T-helper 1 cell treated with Interleukin-12 subunit alpha and Interleukin-12 subunit beta and Interleukin-4 antibody, amounts not matched to agents 30 ng/mL and 1 ng/mL, for 36 hours (primary cell): Measurements from ENCODE around the gene FAM13C. TPM values are rescaled to one million over a fixed set of nuclear protein-coding genes. Genes with fewer than 3 reads are reported as not detected.

Experiments
- intact Hi-C: fragments of 100-400 bp; cut with micrococcal nuclease; formaldehyde crosslinking; loops from one replicate; pipeline ENCODE4 v1.15.1; 2024
- total RNA-seq: library from RNA; stranded (reverse); gene quantifications from 2 replicates; pipeline ENCODE4 v1.2.3, GENCODE V29; 2022

Gene FAM13C
- total RNA-seq, 1 donor from 2014 or later: not detected

DNA sequence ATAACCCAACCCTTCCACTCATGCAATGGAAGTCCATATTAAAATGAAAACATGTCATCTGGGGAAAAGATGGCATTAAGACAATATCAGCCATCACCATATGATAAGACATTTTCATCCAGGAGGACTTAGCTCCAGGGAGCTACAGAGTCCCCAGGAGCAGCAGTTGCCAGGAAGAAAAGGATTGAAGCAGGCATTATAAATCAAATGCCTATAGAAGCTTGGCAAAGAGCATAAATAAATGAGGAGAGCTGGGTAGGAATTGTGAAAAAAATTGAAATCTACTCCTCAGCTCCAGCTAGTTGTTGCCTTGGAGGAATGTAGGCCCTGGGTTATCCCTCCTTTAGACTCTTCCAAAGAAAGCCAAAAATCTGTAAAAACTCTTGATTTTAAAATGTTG lies 42.5 kb downstream of the FAM13C start:
- intact Hi-C loops: no loop called here

DNA sequence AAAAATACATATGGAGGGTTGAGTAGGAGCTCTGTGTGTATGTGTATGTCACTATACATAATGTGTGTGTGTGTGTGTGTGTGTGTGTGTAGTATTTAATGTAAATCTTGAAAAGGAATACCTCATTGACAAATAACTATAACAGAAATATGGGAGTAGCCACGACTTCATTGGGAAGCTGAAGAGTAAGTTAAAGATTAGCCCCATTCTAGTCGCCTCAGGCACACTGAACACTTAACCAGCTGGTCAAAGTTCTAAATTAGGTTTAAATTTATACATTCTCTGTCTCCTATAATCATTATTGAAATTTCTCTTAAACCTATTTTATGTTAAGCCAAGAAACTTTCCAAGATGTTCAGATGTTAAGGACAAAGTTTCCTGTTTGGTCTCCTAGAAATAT lies 45.3 kb downstream of the FAM13C start:
- intact Hi-C loops: no loop called here

- intact Hi-C loops: no loop called here
Measured at GRCh38 chr10:59315465-59315864, 46.9 kb downstream of the FAM13C start.

GRCh38 chr10:59314268-59314667 lies 48.1 kb downstream of the FAM13C start:
- intact Hi-C loops: no loop called here

DNA sequence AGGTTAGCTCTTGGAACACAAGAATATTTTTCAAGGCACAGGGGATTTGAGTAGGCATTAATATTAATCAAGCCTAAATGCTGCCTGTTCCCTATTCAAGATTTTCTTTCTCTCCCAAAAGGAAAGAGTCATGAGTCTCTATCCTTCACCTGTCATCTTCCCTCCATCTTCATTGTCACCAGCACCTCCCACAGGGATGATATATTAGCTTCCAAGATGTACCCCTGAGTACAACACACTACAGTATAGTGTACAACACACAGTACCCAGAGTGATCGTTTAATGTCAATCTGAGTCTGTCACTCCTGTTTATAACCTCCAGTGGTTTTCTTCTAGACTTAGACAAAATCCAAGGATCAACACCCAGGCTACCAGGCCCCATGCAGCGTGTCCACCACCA lies 50.1 kb downstream of the FAM13C start:
- intact Hi-C loops: no loop called here

- intact Hi-C loops: no loop called here
Measured at GRCh38 chr10:59311025-59311424, 51.3 kb downstream of the FAM13C start.

GRCh38 chr10:59310324-59310914 lies 51.9 kb downstream of the FAM13C start:
- intact Hi-C loops: no loop called here

DNA sequence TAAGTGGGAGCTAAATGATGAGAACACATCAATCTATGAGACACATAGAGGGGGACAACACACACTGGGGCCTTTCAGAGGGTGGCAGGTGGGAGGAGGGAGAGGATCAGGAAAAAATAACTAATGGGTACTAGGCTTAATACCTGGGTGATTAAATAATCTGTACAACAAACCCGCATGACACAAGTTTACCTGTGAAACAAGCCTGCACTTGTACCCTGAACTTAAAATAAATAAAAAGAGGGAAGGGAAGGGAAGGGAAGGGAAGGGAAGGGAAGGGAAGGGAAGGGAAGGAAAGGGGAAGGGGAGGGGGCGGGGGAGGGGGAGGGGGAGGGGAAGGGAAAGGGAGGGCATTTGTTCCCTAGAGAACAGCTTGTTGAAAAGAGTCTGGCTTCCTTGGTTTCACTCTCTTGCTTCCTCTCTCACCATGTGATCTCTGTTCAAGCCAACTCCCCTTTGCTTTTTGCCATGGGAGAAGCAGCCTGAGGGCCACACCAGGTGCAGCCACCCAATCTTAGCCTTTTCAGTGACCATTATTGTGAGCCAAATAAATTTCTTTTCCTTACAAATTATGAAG lies 57.7 kb downstream of the FAM13C start:
- intact Hi-C loops: no loop called here

- intact Hi-C loops: no loop called here
Measured at GRCh38 chr10:59303018-59303417, 59.3 kb downstream of the FAM13C start.

GRCh38 chr10:59302381-59302780 lies 60.0 kb downstream of the FAM13C start:
- intact Hi-C loops: no loop called here

DNA sequence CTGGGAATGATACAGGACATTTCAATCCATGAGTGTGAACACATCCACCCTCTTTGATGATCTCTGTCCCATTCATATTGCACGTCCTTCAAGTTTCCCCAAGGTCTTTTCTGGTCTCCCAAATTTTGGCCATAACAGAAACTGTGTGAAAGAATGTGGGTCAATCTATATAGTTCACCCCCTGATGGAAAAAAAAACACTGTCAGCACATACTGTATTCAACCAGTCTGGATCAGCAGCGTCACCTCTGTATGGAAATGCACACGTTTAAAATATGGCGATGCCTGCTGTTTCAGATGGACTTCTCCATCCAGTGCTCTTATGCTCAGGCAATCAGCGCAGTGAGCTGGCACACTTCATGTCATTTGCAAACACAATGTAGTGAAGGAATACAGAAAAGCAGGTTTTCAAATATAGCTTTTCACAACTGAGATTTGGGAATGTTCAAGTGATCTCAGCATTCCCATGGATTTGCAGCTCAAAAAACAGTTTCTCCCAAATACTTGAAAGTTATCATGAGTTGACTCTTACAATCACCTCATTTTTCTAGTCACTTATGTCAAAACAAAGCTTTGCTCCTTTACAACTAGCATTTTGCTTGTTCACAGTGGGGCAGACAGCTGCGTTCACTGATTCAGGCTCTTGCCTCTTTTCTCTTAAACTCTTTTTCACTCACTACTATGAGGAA lies 61.1 kb downstream of the FAM13C start:
- intact Hi-C loops: no loop called here

DNA sequence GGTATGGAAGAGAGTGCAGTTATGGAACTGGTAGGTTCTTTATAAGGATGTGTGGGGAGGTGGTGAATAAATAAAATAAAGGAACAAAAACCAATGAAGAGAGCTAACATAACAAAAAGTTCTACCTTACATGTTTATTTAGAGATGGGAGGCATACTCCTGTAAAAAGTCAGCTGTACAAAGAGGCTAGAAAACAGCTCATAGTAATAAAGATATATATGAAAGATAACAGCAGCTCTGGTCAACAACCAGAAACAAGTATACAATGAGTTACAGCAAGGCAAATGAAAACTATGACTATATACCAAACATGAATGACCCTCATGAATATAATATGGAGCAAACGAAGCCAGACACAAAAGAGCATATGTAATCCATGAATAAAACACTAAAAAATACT lies 62.0 kb downstream of the FAM13C start:
- intact Hi-C loops: no loop called here

- intact Hi-C loops: no loop called here
Measured at GRCh38 chr10:59299933-59300332, 62.4 kb downstream of the FAM13C start.

DNA sequence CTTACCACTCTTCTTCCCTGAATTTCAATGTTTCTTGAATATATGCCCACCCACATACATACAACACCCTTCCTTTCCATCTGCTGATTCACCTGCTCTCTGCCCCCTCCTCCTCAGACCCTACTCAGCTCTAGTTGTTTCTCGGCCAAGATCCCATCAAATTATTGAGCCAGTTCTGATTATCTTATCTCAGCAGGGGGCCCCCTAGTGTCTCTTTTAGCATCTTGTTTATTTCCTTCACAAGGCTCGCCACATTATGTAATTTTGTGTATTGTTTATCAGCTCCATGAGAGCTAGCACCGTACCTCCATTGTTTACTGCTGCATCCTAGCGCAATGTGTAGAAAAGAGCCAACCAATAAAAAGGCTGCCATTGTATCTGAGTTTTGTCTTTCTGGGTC lies 71.9 kb downstream of the FAM13C start:
- intact Hi-C loops: no loop called here

DNA sequence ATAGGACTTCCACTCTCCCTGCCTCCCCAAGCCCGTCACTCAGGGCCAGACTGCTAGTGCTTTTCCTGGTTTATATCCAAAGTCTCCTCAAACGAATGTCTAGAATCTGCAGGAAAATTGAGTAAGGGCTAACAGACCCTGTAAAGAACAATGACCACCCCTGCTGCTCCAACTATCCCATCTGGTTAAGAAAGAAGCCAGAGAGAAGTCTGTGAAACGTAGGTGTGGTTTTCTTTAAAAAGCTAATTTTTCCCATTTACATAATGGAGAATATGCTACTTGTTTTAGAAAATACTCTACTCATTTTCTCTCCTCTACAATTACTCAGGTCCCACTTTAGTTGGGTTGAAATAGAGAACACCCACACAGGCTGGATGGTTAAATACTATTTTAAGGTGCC lies 72.5 kb downstream of the FAM13C start:
- intact Hi-C loops: no loop called here

DNA sequence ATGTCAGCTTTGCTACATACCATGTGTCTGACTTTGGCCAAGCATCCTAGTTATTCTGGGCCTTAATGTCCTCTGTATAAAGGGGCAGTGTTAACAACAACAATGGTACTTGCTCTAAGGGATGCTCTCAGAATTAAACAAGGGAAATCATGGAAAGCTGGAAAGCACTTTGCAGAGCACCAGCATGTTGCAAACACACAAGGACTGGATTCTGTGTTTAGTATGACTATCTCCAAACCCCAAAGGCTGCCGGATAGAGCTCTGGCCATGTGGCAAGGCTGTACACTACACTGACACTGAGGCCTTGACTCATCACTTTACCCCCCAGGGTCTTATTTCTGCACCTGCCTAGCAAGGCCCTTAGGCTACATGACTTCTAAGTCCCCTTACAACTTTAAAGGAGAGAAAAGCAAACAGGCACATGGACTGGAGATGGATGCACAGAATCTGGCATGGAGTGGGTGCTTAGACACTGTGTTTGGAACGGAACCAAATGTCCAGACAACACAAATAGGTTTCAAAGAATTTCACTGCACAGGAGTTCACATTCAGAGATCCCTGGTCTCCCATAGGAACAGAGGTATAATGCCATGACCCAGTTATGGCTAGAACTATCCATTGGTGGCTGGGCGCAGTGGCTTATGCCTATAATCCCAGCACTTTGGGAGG lies 74.6 kb downstream of the FAM13C start:
- intact Hi-C loops: no loop called here

- intact Hi-C loops: no loop called here
Measured at GRCh38 chr10:59285848-59286247, 76.5 kb downstream of the FAM13C start.

GRCh38 chr10:59285073-59285472 lies 77.3 kb downstream of the FAM13C start:
- intact Hi-C loops: no loop called here

GRCh38 chr10:59284118-59284975 lies 78.0 kb downstream of the FAM13C start:
- intact Hi-C loops: no loop called here

DNA sequence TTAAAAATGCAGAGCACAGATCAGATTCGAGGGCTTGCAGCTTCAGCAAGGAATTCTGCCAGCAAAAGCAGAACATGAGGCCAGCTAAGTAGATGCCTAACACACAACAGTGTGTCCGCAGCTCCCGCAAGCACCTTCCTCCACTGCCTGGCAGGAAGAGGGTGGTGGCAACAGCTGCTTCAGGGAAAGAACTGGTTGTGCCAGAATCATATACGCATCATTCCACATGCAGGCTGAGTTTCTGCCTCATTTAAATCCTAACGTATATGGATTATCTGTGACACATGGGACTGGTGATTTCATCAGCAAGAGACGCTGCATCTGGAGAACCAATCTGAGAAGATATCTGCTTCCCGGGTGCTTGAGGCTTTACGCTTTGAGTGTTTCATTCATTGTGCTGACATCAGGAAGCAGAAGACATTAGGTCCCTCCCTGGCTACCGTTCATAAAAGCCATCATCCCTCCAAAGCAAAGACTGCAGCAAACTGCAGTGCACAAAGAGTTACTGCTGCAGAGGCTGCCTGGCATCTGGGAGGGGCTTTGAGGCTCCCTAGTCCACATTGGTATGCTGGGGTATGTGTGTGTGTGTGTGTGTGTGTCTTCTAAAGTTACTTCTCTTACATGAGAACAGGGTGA lies 78.8 kb downstream of the FAM13C start:
- intact Hi-C loops: no loop called here

DNA sequence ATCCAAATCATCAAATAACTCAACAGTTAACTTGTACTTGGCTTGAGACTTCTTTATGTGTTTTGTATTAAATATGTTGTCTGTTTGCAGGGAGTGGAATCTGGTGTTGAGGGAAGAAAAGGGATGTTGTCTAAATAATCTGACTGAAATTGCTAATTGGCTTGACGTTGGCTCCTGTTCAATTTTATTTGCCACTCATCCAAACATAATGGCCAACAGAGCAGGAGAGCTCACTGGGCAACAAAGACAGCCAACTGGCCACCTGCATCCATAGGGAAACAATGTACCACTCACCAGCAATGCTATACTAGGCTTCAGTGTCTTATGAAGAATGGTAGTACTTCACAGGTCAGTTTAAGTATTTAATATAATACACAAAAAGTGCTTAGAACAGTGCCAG lies 80.5 kb downstream of the FAM13C start:
- intact Hi-C loops: no loop called here
